ENCODE data around the gene NTN1.
"Not testable (repeated sequence)": the region's sequence is repeated elsewhere in the genome, so short reads cannot be mapped to it uniquely, and the experiment has no call there.

Gene NTN1

GRCh38 chr17:9150446-9151090 lies 129.3 kb downstream of the NTN1 start:
- H3K4me3 ChIP-seq (ENCODE audit: low read depth, low read length), result no peak overlapping the region

- no peak overlapping the region for H3K4me3 ChIP-seq (ENCODE audit: low read depth, low read length)
Observed at GRCh38 chr17:9151091-9151490, 129.8 kb downstream of the NTN1 start.

DNA sequence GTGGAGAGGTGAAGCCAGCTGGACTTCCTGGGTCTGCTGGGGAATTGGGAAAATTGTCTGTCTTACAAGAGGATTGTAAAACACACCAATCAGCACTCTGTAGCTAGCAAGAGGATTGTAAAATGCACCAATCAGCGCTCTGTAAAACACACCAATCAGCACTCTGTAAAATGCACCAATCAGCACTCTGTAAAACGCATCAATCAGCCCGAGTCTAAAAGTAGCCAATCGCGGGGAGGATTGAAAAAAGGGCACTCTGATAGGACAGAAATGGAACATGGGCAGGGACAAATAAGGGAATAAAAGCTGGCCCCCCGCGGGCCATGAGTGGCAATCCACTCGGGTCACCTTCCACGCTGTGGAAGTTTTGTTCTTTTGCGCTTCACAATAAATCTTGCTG lies 130.4 kb downstream of the NTN1 start:
- not testable (repeated sequence) for H3K4me3 ChIP-seq (ENCODE audit: low read depth, low read length)

DNA sequence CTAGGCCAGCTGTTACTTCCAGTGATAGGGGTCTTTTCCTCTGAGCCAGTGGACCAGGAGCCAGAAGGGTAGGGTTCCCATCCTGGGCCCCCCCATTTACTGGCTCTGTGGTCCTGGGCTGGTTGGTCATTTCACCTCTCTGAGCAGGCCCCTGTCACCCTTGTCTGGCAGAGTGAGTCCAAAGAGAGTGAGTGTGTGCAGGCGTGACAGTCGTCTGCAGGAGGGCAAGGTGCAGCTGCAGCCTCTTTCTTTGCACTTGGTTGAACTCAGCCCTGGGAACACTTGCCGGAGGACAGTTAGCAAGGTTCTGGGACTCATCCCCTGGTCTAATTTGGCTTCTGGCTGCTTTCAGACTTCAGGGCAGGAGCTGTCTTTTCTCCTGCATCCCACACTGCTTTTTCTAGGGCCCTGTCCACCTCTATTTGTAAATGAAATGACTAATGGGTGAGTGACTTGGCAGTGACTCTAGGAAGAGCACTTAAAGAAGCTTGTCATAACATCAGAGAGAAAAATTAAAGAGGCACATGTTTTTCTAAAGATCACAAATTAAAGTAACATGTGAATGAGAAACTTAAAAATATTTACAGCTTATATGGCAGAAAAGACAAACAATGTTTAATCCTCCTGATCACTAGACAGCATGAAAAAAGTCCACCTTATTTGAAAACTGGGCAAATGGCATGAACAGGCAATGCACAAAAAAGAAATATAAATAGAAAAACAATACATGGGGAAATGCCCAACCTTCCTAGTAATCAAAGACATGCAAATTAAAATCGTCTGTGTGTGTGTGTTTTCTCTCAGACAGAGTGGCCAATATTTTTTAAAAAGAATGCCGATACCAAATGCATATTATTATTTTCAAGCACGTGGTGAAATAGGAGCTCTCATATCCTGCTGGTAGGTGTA lies 137.5 kb downstream of the NTN1 start:
- H3K4me3 ChIP-seq (ENCODE audit: low read depth, low read length), result no peak overlapping the region

DNA sequence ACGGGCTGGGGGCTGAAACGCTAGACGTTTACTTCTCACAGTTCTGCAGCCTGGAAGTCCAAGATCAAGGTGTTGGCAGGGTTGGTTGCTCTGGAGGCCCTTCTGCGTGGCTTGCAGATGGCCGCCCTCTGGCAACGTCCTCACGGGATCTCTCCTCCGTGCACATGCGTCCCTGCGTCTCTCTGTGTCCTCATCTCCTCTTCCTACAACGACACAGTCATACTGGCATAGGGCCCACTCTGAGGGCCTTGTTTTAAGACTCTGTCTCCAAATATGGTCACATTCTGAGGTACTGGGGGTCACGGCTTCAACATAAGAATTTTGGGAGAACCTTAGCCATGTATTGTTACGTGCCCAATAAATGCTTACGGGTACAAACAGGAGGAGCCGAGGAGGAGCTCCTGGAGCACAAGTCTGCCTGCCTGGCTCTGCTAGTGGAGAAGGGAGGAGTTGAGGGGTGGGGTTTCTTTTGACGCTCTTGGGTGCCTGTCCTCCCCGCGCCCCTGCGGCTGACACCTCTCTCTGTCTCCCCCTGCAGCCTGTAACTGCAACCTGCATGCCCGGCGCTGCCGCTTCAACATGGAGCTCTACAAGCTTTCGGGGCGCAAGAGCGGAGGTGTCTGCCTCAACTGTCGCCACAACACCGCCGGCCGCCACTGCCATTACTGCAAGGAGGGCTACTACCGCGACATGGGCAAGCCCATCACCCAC lies 141.1 kb downstream of the NTN1 start:
- H3K4me3 ChIP-seq (ENCODE audit: low read depth, low read length), result no peak overlapping the region

DNA sequence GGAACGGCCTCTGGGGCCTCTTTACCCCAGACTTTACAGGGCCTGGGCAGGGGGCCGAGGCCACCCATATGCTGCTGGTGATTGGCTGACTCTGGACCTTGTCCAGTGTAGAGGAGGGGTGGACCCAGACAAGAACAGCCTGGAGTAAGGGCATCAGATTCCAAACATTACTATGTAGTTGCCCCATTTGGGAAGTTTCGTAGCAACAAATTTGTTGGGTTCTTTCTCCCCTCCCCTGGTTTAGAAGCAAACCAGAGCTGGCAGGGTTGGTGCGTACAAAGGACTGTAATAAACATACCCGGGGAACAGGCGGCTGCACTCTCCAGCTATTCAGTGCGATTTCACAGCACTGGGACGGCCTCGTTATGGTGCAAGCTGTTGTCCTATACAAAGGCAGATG lies 145.5 kb downstream of the NTN1 start:
- H3K4me3 ChIP-seq (ENCODE audit: low read depth, low read length), result no peak overlapping the region

DNA sequence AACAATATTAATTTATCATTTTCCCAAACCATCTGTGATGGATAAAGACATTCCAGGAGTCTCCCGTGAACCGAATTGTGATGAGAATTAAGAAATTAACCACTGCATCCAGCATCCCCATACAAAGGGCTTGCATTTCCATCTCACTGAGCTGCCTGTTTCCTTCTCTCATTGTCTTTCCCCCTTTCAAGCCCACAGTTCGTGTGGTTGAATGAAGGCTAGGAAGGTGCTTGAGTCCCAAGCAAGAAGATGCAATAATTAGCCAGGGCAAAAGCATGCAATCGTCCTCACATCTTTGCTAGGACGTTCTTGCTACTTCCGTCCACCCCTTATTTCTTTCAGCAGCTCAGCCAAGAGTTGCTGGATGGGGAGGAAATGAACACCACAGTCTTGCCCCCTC lies 146.1 kb downstream of the NTN1 start:
- H3K4me3 ChIP-seq (ENCODE audit: low read depth, low read length), result no peak overlapping the region

DNA sequence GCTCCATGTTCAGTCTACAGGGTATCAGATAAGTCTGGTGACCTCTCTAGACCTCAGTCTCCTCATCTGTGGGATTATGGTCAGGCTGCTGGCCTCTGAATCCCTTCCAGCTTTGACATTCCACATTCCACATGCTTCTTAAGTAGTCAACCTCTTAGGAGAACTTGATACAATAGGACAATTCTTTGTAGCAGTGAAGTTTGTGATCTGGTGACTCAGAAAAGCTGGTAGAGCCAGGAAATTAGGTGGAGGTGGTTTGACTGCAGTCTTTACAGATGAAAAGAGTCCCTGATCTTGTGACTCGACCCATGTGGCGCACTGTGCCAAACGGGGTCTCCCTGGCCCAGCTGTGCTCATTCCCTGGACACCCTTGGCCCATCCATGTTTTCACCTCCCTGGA lies 147.8 kb downstream of the NTN1 start:
- H3K4me3 ChIP-seq (ENCODE audit: low read depth, low read length), result no peak overlapping the region

GRCh38 chr17:9170336-9170735 lies 149.0 kb downstream of the NTN1 start:
- no peak overlapping the region for H3K4me3 ChIP-seq (ENCODE audit: low read depth, low read length)

DNA sequence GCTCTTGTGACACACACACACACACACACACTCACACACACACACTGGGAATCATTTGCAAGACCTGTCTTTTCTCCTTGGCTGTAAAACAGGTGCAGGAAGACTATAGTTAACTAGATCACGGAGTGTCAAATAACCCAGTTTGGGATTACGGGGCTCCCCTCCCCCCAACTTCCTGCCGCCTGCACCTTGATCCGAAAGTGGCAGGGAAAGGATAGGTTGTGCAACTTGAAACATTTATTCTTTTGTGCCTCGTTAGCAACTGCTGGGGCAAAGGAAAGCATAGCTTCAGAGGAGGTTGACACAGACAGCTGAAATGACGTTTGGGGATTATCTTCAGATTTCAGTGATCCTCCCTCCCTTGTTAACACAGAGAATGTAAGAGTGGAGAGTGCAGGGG lies 149.5 kb downstream of the NTN1 start:
- no peak overlapping the region for H3K4me3 ChIP-seq (ENCODE audit: low read depth, low read length)

GRCh38 chr17:9173386-9173983 lies 152.2 kb downstream of the NTN1 start:
- H3K4me3 ChIP-seq (ENCODE audit: low read depth, low read length), result no peak overlapping the region

GRCh38 chr17:9174312-9174711 lies 153.0 kb downstream of the NTN1 start:
- H3K4me3 ChIP-seq (ENCODE audit: low read depth, low read length), result no peak overlapping the region

- no peak overlapping the region for H3K4me3 ChIP-seq (ENCODE audit: low read depth, low read length)
Observed at GRCh38 chr17:9174779-9175574, 153.7 kb downstream of the NTN1 start.

GRCh38 chr17:9175700-9176467 lies 154.6 kb downstream of the NTN1 start:
- H3K4me3 ChIP-seq (ENCODE audit: low read depth, low read length), result no peak overlapping the region

DNA sequence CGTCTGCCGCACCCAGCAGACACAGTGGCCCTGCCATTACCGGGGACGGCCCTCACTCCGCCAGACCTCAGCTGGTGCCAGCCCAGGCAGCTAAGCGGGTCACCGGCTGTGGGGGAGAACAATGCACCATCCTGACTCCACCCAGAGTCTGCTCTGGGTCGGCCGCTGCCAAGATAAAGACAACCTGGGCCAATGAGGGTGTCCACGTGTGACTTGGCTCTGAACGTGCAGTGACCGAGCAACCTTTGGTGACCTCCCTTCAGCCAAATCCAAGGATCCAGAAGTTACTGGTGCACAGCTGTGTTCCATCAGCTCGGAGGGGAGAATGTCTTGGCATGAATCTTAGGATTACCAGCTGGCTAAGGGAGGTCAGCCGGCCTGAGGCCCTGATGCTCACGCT lies 155.9 kb downstream of the NTN1 start:
- no peak overlapping the region for H3K4me3 ChIP-seq (ENCODE audit: low read depth, low read length)

DNA sequence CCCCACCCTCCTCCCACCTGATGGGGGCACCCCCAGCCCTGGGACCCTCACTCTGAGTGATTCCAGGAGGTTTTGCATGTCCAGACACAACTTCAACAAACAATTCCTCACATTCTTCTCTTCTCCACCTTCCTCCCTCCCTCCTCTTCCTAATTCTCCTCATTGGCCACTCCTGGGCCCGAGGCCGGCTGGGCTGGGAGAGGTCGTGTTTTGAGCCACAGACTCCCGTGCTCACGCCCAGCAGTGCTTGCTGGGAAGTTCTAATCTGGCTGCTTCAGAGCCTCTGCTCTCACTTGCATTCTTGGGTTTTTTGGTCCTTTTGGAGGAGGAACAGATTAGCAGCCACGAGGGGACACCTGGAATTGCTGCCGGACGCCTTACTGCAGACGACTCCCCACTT lies 157.0 kb downstream of the NTN1 start:
- H3K4me3 ChIP-seq (ENCODE audit: low read depth, low read length), result no peak overlapping the region

- H3K4me3 ChIP-seq (ENCODE audit: low read depth, low read length), result no peak overlapping the region
Observed at GRCh38 chr17:9179602-9180001, 158.3 kb downstream of the NTN1 start.

DNA sequence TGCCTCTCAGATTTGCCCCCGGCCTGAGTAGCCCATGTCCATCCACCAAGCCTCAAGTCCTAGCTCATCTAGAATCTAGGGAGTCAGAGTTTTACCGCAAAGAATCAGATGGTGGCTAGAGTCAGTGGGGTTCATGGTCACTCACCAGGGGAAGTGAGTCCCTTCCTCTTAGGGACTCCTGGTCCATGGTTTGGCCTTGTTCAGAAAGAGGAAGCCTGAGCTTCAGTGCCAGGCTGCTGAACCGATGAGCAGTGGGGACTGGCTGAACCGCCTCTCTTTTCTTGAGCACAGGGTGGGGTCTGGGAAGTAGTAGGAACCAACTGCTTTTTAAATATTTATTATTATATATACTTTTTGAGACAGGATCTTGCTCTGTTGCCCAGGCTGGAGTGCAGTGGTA lies 160.3 kb downstream of the NTN1 start:
- no peak overlapping the region for H3K4me3 ChIP-seq (ENCODE audit: low read depth, low read length)

- no peak overlapping the region for H3K4me3 ChIP-seq (ENCODE audit: low read depth, low read length)
Observed at GRCh38 chr17:9183306-9183705, 162.0 kb downstream of the NTN1 start.

- H3K4me3 ChIP-seq (ENCODE audit: low read depth, low read length), result no peak overlapping the region
Observed at GRCh38 chr17:9185142-9185541, 163.8 kb downstream of the NTN1 start.
